ENCODE results near the gene FARS2. TPM values are rescaled to one million over a fixed set of nuclear protein-coding genes. Genes with fewer than 3 reads are reported as not detected.
A peak's percentile ranks its signal among the peaks of the same experiment; 100 is the strongest.

FARS2 gene
- total and polyA plus RNA-seq, 2 donors (not counting 1 experiment from before 2014, with no cell fraction given): 11.0 to 18.5 TPM

GRCh38 chr6:5744497-5744896 lies 483.2 kb downstream of the FARS2 start:
- Histone ChIP-seq H3K4me3 (replicated peaks in 1 of 4; ENCODE audit: control extremely low read depth in 1 of 4, insufficient read depth in 1 of 4, low read depth in 3 of 4, low read length in 4 of 4) (no peak overlapping the region), H3K27ac (ENCODE audit: insufficient read depth, low read length) (no peak overlapping the region), H3K9ac (ENCODE audit: insufficient read depth, low read length) (no peak overlapping the region), H3K9me3 (ENCODE audit: control insufficient read depth, insufficient read depth, low read depth, low read length) (no peaks in the 10 kb centered on the region), H3K36me3 (ENCODE audit: control insufficient read depth, insufficient read depth, low read length) (no peaks in the 10 kb centered on the region), H3K27me3 (ENCODE audit: control insufficient read depth, insufficient read depth, low read length) (no peaks in the 10 kb centered on the region), H2AFZ (ENCODE audit: low read length) (no peak overlapping the region), H3K4me2 (ENCODE audit: extremely low read depth, insufficient read depth, low read length) (no peak overlapping the region), H3K4me1 (ENCODE audit: control insufficient read depth, extremely low read depth, insufficient read depth, low read length) (no peaks in the 10 kb centered on the region), H4K20me1 (ENCODE audit: control insufficient read depth, extremely low read depth, insufficient read depth, low read length) (no peaks in the 10 kb centered on the region), H3K79me2 (ENCODE audit: control insufficient read depth, insufficient read depth, low read length) (no peaks in the 10 kb centered on the region)
- TF ChIP-seq EZH2 (IDR thresholded peaks at IDR 0.05; ENCODE audit: low read length, missing control alignments) (no peak), CTCF (conservative IDR thresholded peaks at IDR 0.05 in 1 of 2, IDR thresholded peaks at IDR 0.05 in 1 of 2; ENCODE audit: low read depth in 1 of 2, low read length in 2 of 2) (no peak)
- no peak for DNase-seq (ENCODE audit: low read depth in 2 of 2)

GRCh38 chr6:5745081-5745480 lies 483.8 kb downstream of the FARS2 start:
- Histone ChIP-seq H3K9me3 (ENCODE audit: control insufficient read depth, insufficient read depth, low read depth, low read length) (no peaks in the 10 kb centered on the region), H3K4me1 (ENCODE audit: control insufficient read depth, extremely low read depth, insufficient read depth, low read length) (no peaks in the 10 kb centered on the region), H3K4me2 (ENCODE audit: extremely low read depth, insufficient read depth, low read length) (no peak overlapping the region), H3K4me3 (replicated peaks in 1 of 4; ENCODE audit: control extremely low read depth in 1 of 4, insufficient read depth in 1 of 4, low read depth in 3 of 4, low read length in 4 of 4) (no peak overlapping the region), H4K20me1 (ENCODE audit: control insufficient read depth, extremely low read depth, insufficient read depth, low read length) (no peaks in the 10 kb centered on the region), H2AFZ (ENCODE audit: low read length) (no peak overlapping the region), H3K27me3 (ENCODE audit: control insufficient read depth, insufficient read depth, low read length) (no peaks in the 10 kb centered on the region), H3K9ac (ENCODE audit: insufficient read depth, low read length) (no peak overlapping the region), H3K36me3 (ENCODE audit: control insufficient read depth, insufficient read depth, low read length) (no peaks in the 10 kb centered on the region), H3K27ac (ENCODE audit: insufficient read depth, low read length) (no peak overlapping the region), H3K79me2 (ENCODE audit: control insufficient read depth, insufficient read depth, low read length) (no peaks in the 10 kb centered on the region)
- TF ChIP-seq EZH2 (IDR thresholded peaks at IDR 0.05; ENCODE audit: low read length, missing control alignments): no peak
- TF ChIP-seq CTCF (conservative IDR thresholded peaks at IDR 0.05 in 1 of 2, IDR thresholded peaks at IDR 0.05 in 1 of 2; ENCODE audit: low read depth in 1 of 2, low read length in 2 of 2): no peak
- no peak for DNase-seq (ENCODE audit: low read depth in 2 of 2)

- DNase-seq (ENCODE audit: low read depth in 2 of 2): no peak
- H3K4me3 ChIP-seq (replicated peaks in 1 of 4; ENCODE audit: control extremely low read depth in 1 of 4, insufficient read depth in 1 of 4, low read depth in 3 of 4, low read length in 4 of 4): no peak overlapping the region
- no peaks in the 10 kb centered on the region for H3K4me1 ChIP-seq (ENCODE audit: control insufficient read depth, extremely low read depth, insufficient read depth, low read length)
- TF ChIP-seq CTCF (conservative IDR thresholded peaks at IDR 0.05 in 1 of 2, IDR thresholded peaks at IDR 0.05 in 1 of 2; ENCODE audit: low read depth in 1 of 2, low read length in 2 of 2) (peak in 1 of 2 donors; percentile 12), EZH2 (IDR thresholded peaks at IDR 0.05; ENCODE audit: low read length, missing control alignments) (no peak)
- H3K4me2 ChIP-seq (ENCODE audit: extremely low read depth, insufficient read depth, low read length): no peak overlapping the region
- H3K79me2 ChIP-seq (ENCODE audit: control insufficient read depth, insufficient read depth, low read length): no peaks in the 10 kb centered on the region
- H4K20me1 ChIP-seq (ENCODE audit: control insufficient read depth, extremely low read depth, insufficient read depth, low read length): no peaks in the 10 kb centered on the region
- no peak overlapping the region for H3K27ac ChIP-seq (ENCODE audit: insufficient read depth, low read length)
- no peak overlapping the region for H3K9ac ChIP-seq (ENCODE audit: insufficient read depth, low read length)
- H3K36me3 ChIP-seq (ENCODE audit: control insufficient read depth, insufficient read depth, low read length): no peaks in the 10 kb centered on the region
- H3K9me3 ChIP-seq (ENCODE audit: control insufficient read depth, insufficient read depth, low read depth, low read length): no peaks in the 10 kb centered on the region
- H2AFZ ChIP-seq (ENCODE audit: low read length): no peak overlapping the region
- H3K27me3 ChIP-seq (ENCODE audit: control insufficient read depth, insufficient read depth, low read length): no peaks in the 10 kb centered on the region
These were observed 484.9 kb downstream of the FARS2 start for GRCh38 chr6:5746053-5746758.

Measured in fibroblast of lung (primary cell).